K562 (cell line): ENCODE data around the gene CORO2A. TPM values are rescaled to one million over a fixed set of nuclear protein-coding genes. Genes with fewer than 3 reads are reported as not detected.
A peak's percentile ranks its signal among the peaks of the same experiment; 100 is the strongest.

ENCODE experiments used
- ATAC-seq: fragments of 200-7000 bp; cut with Tn5 transposase; 3 replicates; pipeline ENCODE4 v1.9.1; 2020; ENCODE audit warnings: moderate library complexity
- BruUV-seq: library from RNA; stranded (reverse); fragments of 400-500 nt; replicated peaks from 2 replicates; lab custom pipeline; 2021; lab: Mats Ljungman, UMichigan
- CTCF ChIA-PET: fragments of 300-600 bp; formaldehyde crosslinking; extraction: SDS; loops from one replicate; lab custom pipeline; 2021; ENCODE audit warnings: low intra/inter-chr PET ratio; lab: Yijun Ruan, JAX
- POLR2A ChIA-PET: fragments of 300-600, 350-650 bp; sonication (Branson Sonifier 250); formaldehyde crosslinking; extraction: SDS; loops from one replicate; lab custom pipeline; 2021; ENCODE audit warnings: antibody characterized with exemption, inconsistent platforms; lab: Yijun Ruan, JAX
- DNase-seq, 4 experiments: peaks; one replicate each; pipeline versions ENCODE4 v3.0.0 to v3.0.0-alpha.2; 2011 to 2018; ENCODE audit warnings: low spot score in 3 of 4, mixed read lengths in 3 of 4; ENCODE audit errors: extremely low read depth in 1 of 4
- FAIRE-seq: peaks from 2 replicates; lab custom pipeline; 2011; peaks lifted over from hg19 to GRCh38; lab: Jason Lieb, UNC
- H2AFZ ChIP-seq: 2 replicates; pipeline ENCODE4 v1.6.0; 2011; ENCODE audit warnings: low read depth, low read length, control low read depth, inconsistent platforms
- H3K27ac ChIP-seq: fragments of 200-600 bp; 3 replicates; pipeline ENCODE4 v1.8.0; 2011; ENCODE audit warnings: low read depth, mild to moderate bottlenecking, control low read depth, inconsistent platforms, low read length, moderate library complexity, mixed read lengths; ENCODE audit errors: extremely low read depth
- H3K27me3 ChIP-seq, 2 experiments: fragments of 300-600 bp in 1 of 2; 2 replicates in 1 of 2; 3 replicates in 1 of 2; pipeline versions ENCODE4 v1.6.0 to v1.8.0; 2011; ENCODE audit warnings: inconsistent platforms in 2 of 2, low read length in 2 of 2, mild to moderate bottlenecking in 1 of 2, mixed read lengths in 1 of 2, moderate library complexity in 1 of 2; ENCODE audit not compliant: control insufficient read depth in 2 of 2, insufficient read depth in 2 of 2
- H3K36me3 ChIP-seq: fragments of 300-600 bp; 3 replicates; pipeline ENCODE4 v1.8.0; 2011; ENCODE audit warnings: mild to moderate bottlenecking, low read length, inconsistent platforms; ENCODE audit not compliant: control insufficient read depth, insufficient read depth
- H3K4me1 ChIP-seq, 2 experiments: fragments of 200-600 bp in 1 of 2; replicated peaks in 1 of 2; 2 replicates in 1 of 2; 3 replicates in 1 of 2; pipeline versions ENCODE4 v1.5.1 to v1.8.0; 2011; ENCODE audit warnings: inconsistent platforms in 2 of 2, low read length in 2 of 2, mild to moderate bottlenecking in 1 of 2, mixed read lengths in 1 of 2, moderate library complexity in 1 of 2; ENCODE audit not compliant: control insufficient read depth in 2 of 2, insufficient read depth in 2 of 2
- H3K4me2 ChIP-seq: 2 replicates; pipeline ENCODE4 v1.6.1; 2011; ENCODE audit warnings: low read length, control low read depth, inconsistent platforms, mixed read lengths; ENCODE audit not compliant: insufficient read depth
- H3K4me3 ChIP-seq: fragments of 200-600 bp; sonication (generic), shearing (Covaris generic); 2 replicates; pipeline ENCODE4 v1.5.1; 2016; ENCODE audit warnings: control low read depth, inconsistent platforms
- H3K79me2 ChIP-seq: fragments of 200-600 bp; 3 replicates; pipeline ENCODE4 v1.8.0; 2011; ENCODE audit warnings: low read length, inconsistent platforms; ENCODE audit not compliant: control insufficient read depth, insufficient read depth
- H3K9ac ChIP-seq, 2 experiments: 2 replicates each; pipeline versions ENCODE4 v1.6.0 to v1.6.1; 2011; ENCODE audit warnings: low read depth in 2 of 2, low read length in 2 of 2, control low read depth in 1 of 2, inconsistent platforms in 1 of 2, mild to moderate bottlenecking in 1 of 2, mixed read lengths in 1 of 2; ENCODE audit not compliant: insufficient read depth in 1 of 2
- H3K9me1 ChIP-seq: one replicate; pipeline ENCODE4 v1.6.0; 2011; ENCODE audit warnings: inconsistent platforms, mild to moderate bottlenecking, low read length, moderate library complexity; ENCODE audit not compliant: control insufficient read depth, insufficient read depth
- H3K9me3 ChIP-seq: replicated peaks from 2 replicates; pipeline ENCODE4 v1.5.1; 2011; ENCODE audit warnings: low read depth, low read length, inconsistent platforms; ENCODE audit not compliant: control insufficient read depth, insufficient read depth
- H4K20me1 ChIP-seq: replicated peaks from 2 replicates; pipeline ENCODE4 v1.6.1; 2011; ENCODE audit warnings: low read length, inconsistent platforms, mixed read lengths; ENCODE audit not compliant: control insufficient read depth, insufficient read depth
- BCOR ChIP-seq: fragments of 450-650 bp; IDR thresholded peaks from 2 replicates; pipeline ENCODE4 v1.6.1; 2016
- BMI1 ChIP-seq: fragments of 150-350 bp; IDR thresholded peaks from 2 replicates; pipeline ENCODE4 v1.6.1; 2014; ENCODE audit warnings: low read length
- CEBPG ChIP-seq, 3 experiments: fragments of 200-800 bp in 1 of 3; sonication (Bioruptor generic) in 1 of 3; sonication (generic) in 1 of 3; formaldehyde crosslinking in 1 of 3; IDR thresholded peaks in 2 of 3; conservative IDR thresholded peaks in 1 of 3; 2 replicates each; pipeline versions ENCODE4 v1.6.1 to v1.8.0; 2016 to 2022; ENCODE audit warnings: missing compliant biosample characterization in 2 of 3, missing genetic modification characterization in 2 of 3, mild to moderate bottlenecking in 1 of 3, missing genetic modification reagents in 1 of 3
- CEBPZ ChIP-seq: fragments of 150-350 bp; IDR thresholded peaks from 2 replicates; pipeline ENCODE4 v1.6.1; 2014; ENCODE audit warnings: low read depth, mild to moderate bottlenecking, low read length, borderline replicate concordance
- HNRNPLL ChIP-seq: fragments of 200-400 bp; formaldehyde crosslinking; IDR thresholded peaks from 2 replicates; pipeline ENCODE4 v1.6.1; 2017; ENCODE audit warnings: low read length, low read depth, mild to moderate bottlenecking; ENCODE audit not compliant: poor library complexity, severe bottlenecking
- KDM1A ChIP-seq, 2 experiments: fragments of 450-650 bp; IDR thresholded peaks; 2 replicates each; pipeline ENCODE4 v1.6.1; 2016; ENCODE audit warnings: mild to moderate bottlenecking in 2 of 2
- RBM25 ChIP-seq: fragments of 200-400 bp; formaldehyde crosslinking; IDR thresholded peaks from 2 replicates; pipeline ENCODE4 v1.6.1; 2018; ENCODE audit warnings: low read length, low read depth, moderate library complexity; ENCODE audit not compliant: severe bottlenecking
- RFX5 ChIP-seq: IDR thresholded peaks from 2 replicates; pipeline ENCODE4 v1.6.1; 2011; ENCODE audit warnings: low read depth, mild to moderate bottlenecking, improper control_type of control experiment, low read length
- SRF ChIP-seq, 2 experiments: fragments of 250-450, 450-650 bp in 1 of 2; sonication (Bioruptor Pico) in 1 of 2; sonication (generic) in 1 of 2; formaldehyde crosslinking; IDR thresholded peaks; 2 replicates each; pipeline versions ENCODE4 v1.5.0 to v1.5.1; 2020 to 2022; ENCODE audit warnings: mild to moderate bottlenecking in 1 of 2, missing genetic modification reagents in 1 of 2
- TBP ChIP-seq: optimal IDR thresholded peaks from 2 replicates; pipeline ENCODE3; 2011; ENCODE audit warnings: low read depth, low read length, improper control_type of control experiment
- XRCC4 ChIP-seq: IDR thresholded peaks from one replicate; pipeline ENCODE4 v1.6.1; 2011; ENCODE audit not compliant: insufficient read depth, insufficient read length; ENCODE audit errors: extremely low read depth
- ZBTB12 ChIP-seq: fragments of 250-450 bp; sonication (Bioruptor Pico); IDR thresholded peaks from 2 replicates; pipeline ENCODE4 v1.4.0; 2020
- ZNF717 ChIP-seq: fragments of 250-450 bp; sonication (Bioruptor Pico); IDR thresholded peaks from 2 replicates; pipeline ENCODE4 v1.5.0; 2021
- WGBS: fragments of 100-300 bp; shearing (Covaris generic); methylation state at CpG from one replicate; pipeline ENCODE4 v1.1.6; 2016; ENCODE audit warnings: low coverage, mixed read lengths; ENCODE audit not compliant: insufficient coverage; ENCODE audit errors: missing lambda C conversion rate; 5-methylcytosine and 5-hydroxymethylcytosine counted together
- in situ Hi-C: fragments of 300-500 bp; cut with MboI; formaldehyde crosslinking; loops from 4 replicates; pipeline ENCODE4 v1.15.0; 2018; ENCODE audit warnings: inconsistent platforms, mixed read lengths
- intact Hi-C: fragments of 100-400 bp; cut with micrococcal nuclease; formaldehyde crosslinking; loops from 2 replicates; pipeline ENCODE4 v1.14.2; 2022
- polyA plus RNA-seq, 8 experiments: library from polyadenylated mRNA; depleted of rRNA in 4 of 8; stranded (reverse) in 5 of 8; unstranded in 3 of 8; fragments of >200 nt; fragmentation: Nextera tagmentation in 2 of 8; fragmentation: Illumina TruSeq in 1 of 8; extraction: Ambion mirVana in 2 of 8; extraction: Trizol in 1 of 8; gene quantifications; 2 replicates each; pipeline versions ENCODE4 v1.2.1 to v1.2.3, GENCODE V29; 2011 to 2014; ENCODE audit warnings: inconsistent platforms in 1 of 8, missing spikeins in 1 of 8
- total RNA-seq, 7 experiments: library from RNA; depleted of rRNA in 6 of 7; stranded (reverse); fragments of >200 nt in 6 of 7; fragmentation: Illumina TruSeq in 2 of 7; extraction: Trizol in 2 of 7; gene quantifications; 2 replicates each; pipeline versions ENCODE4 v1.2.1 to v1.2.3, GENCODE V29; 2011 to 2021; ENCODE audit warnings: low replicate concordance in 1 of 7

The CORO2A gene
- total and polyA plus RNA-seq, 9 of the 15 experiments (the other 6 are each of a cell fraction or from before 2014, with no cell fraction given): 9.5 to 26.6 (median 18.0) TPM

- no peak for TF ChIP-seq ZBTB12 (CRISPR knock-in tag)
- no peak for TF ChIP-seq TBP
- TF ChIP-seq ZNF717 (CRISPR knock-in tag): no peak
Observed at GRCh38 chr9:98180996-98181395, 11.4 kb downstream of the CORO2A start (continued).

- Histone ChIP-seq H3K4me1 (peaks cover 41 to 72% of the 10 kb centered on the region in 2 experiments), H3K4me3 (no peak overlapping the region), H3K27me3 (no peaks in the 10 kb centered on the region), H3K27ac (no peak overlapping the region), H3K4me2 (no peak overlapping the region), H4K20me1 (no peaks in the 10 kb centered on the region), H3K79me2 (peaks cover 80% of the 10 kb centered on the region), H3K9me3 (no peaks in the 10 kb centered on the region), H3K36me3 (peaks cover 7% of the 10 kb centered on the region; the same call in 1 of the 3 replicates), H3K9me1 (no peaks in the 10 kb centered on the region), H3K9ac (peak overlapping the region in 1 of 2 experiments; percentile 38; a peak in 1 of 4 replicates), H2AFZ (no peak overlapping the region)
- intact Hi-C loops: no loop called here
- ChIA-PET POLR2A (interaction anchor here (0.7 kb wide), 1 partner anchor 15 kb away, joined by 4 read pairs; no protein-coding TSS in a partner anchor), CTCF (no interaction called here)
- DNase-seq: no peak
- no peak for FAIRE-seq
- 83% methylated on average over 14 of the region's 16 CpGs for WGBS
- BruUV-seq: no TSS peak
- ATAC-seq: no peak
- in situ Hi-C loops: no loop called here
- TF ChIP-seq XRCC4 (no peak), HNRNPLL (no peak), BCOR (peak; percentile 36; the same call in 1 of the 2 replicates), KDM1A (IDR thresholded peaks at IDR 0.05) (peak in 1 of 2 experiments; percentile 57; a peak in 2 of 4 replicates), RFX5 (no peak), BMI1 (no peak), RBM25 (peak; percentile 66), CEBPG (CRISPR knock-in tag; IDR thresholded peaks at IDR 0.05) (peak; percentile 43; the same call in 1 of the 2 replicates), CEBPG (tag; conservative IDR thresholded peaks at IDR 0.05 in 1 of 2, IDR thresholded peaks at IDR 0.05 in 1 of 2) (no peak), SRF (CRISPR knock-in tag; IDR thresholded peaks at IDR 0.05) (no peak), CEBPZ (no peak)
Observed at GRCh38 chr9:98178874-98179850, 13.3 kb downstream of the CORO2A start.
